Measurements from ENCODE around the gene POLA1.
"Not testable (repeated sequence)": the region's sequence is repeated elsewhere in the genome, so short reads cannot be mapped to it uniquely, and the experiment has no call there.

POLA1 gene, protein sequence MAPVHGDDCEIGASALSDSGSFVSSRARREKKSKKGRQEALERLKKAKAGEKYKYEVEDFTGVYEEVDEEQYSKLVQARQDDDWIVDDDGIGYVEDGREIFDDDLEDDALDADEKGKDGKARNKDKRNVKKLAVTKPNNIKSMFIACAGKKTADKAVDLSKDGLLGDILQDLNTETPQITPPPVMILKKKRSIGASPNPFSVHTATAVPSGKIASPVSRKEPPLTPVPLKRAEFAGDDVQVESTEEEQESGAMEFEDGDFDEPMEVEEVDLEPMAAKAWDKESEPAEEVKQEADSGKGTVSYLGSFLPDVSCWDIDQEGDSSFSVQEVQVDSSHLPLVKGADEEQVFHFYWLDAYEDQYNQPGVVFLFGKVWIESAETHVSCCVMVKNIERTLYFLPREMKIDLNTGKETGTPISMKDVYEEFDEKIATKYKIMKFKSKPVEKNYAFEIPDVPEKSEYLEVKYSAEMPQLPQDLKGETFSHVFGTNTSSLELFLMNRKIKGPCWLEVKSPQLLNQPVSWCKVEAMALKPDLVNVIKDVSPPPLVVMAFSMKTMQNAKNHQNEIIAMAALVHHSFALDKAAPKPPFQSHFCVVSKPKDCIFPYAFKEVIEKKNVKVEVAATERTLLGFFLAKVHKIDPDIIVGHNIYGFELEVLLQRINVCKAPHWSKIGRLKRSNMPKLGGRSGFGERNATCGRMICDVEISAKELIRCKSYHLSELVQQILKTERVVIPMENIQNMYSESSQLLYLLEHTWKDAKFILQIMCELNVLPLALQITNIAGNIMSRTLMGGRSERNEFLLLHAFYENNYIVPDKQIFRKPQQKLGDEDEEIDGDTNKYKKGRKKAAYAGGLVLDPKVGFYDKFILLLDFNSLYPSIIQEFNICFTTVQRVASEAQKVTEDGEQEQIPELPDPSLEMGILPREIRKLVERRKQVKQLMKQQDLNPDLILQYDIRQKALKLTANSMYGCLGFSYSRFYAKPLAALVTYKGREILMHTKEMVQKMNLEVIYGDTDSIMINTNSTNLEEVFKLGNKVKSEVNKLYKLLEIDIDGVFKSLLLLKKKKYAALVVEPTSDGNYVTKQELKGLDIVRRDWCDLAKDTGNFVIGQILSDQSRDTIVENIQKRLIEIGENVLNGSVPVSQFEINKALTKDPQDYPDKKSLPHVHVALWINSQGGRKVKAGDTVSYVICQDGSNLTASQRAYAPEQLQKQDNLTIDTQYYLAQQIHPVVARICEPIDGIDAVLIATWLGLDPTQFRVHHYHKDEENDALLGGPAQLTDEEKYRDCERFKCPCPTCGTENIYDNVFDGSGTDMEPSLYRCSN (N-terminal part only)

DNA sequence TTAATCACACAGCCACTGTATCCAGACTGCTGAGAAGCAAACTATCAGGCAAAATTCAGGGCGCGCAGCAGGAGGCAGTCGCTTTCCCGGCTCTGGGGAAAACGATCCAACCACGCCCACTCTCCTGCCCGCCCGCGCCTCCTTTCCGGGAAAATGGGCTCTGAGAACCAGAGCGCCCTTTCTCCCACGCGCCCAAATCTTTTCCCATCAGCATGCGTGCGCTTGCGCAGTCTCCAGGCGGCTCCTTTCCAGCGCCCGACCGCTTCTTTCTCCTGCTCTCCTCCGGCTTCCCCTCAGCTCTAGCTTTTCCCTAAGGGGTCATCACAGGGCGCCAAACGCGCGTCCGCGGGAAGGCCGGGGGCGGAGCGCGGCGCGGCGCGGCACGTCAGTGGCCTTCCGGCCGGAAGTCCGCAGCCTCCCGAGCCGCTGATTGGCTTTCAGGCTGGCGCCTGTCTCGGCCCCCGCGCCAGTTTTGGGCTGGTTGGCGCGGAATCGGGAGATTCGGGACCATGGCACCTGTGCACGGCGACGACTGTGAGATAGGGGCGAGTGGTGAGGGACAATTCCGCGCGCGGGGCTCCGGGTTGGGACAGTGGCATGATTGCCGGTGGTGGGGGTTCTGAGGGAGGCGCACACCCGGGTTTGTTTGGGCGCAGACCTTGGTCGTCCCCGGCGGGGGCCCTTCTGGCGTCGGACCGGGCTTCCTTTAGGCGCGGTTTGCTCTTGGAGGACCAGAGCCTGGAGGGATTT is at the start of gene POLA1:
Gene POLA1 (plus strand): TSS at position 466 of the 750 bp plus-strand sequence. CDS start 44 bp downstream, at position 510.
- DNase-seq: peak; percentile 97 to 98

DNA sequence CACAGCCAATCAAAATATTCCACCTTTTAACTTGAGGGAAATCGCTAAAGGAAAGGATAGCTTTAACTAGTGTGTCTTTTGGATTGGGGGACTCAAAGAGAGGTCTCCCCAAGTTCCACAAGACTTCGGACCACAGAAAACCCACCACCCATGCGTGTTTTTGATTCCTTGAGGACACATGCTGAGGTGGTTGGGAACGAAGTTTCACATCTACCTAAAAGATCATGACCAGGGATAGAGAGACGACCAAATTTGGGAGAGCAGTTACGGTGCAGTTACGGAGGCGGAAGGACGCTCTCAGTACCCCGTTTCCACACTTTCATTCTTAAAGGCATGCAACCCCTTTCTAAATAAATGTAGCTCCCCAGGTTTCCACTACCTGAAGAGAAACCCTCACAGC is 47.7 kb upstream of the POLA1 start:
- no peak for DNase-seq

DNA sequence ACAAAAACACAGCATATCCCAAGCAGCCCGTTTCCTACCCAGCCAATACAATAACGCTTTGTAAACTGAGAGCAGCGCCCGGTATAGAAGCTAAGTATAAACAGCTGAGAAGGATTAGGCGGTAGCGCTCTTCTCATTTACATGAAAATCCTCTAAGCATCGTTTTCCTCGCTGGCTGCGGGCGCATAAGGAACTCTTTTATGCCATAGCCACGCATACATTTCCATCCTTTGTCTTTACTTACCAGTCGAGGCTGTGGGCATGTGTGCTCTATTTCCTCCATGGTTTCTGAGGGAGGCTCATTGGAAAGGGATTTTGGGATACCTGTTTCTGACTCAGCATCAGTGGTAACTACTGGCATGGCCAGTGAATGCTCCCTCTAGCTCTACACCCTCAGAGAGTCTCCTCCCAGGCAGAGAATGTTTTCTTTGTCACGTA is 47.0 kb upstream of the POLA1 start:
- DNase-seq: peak; percentile 57 to 73

DNA sequence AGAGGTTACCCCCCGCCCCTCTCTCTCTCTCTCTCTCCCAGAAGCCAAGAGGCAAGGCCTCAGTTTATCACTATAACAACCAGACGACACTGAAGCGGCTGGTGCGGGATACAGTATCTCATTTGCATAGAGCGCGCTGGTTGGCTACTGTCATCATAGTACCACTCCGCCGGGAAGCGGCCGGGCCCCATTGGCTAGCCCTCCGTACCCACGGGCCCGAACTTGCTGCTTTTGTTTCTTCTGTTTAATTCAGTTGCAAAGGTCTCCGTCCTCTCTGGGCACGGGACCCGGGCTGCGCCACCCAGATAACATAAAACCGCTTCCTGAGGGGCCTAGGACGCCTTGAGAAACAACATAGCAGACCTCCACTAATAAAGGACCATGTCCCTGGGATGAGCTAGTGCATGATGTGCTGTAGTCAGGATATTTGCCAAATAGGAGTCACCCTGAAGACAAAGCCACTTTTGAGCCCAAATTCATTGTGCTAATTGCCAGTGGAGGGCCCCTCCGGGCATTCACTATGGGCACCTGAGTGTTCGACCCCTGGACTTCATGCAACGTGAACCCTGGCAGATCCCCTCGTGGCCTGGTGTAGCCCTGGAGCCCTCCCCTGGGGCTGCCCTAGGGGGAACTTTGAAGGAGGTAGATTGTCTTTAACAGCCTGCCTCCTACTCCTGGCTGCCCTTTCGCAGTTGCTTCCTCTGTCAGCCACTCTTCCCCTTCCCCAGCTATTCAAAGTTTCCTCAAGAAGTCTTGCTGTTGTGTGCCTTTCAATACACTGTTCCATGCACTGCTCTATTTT is 46.3 kb upstream of the POLA1 start, which contains the start of gene PCYT1B:
Gene PCYT1B (minus strand): TSS at position 91 of the 802 bp plus-strand sequence. CDS start 242 bp downstream, outside the sequence.
- DNase-seq: peak; percentile 92

DNA sequence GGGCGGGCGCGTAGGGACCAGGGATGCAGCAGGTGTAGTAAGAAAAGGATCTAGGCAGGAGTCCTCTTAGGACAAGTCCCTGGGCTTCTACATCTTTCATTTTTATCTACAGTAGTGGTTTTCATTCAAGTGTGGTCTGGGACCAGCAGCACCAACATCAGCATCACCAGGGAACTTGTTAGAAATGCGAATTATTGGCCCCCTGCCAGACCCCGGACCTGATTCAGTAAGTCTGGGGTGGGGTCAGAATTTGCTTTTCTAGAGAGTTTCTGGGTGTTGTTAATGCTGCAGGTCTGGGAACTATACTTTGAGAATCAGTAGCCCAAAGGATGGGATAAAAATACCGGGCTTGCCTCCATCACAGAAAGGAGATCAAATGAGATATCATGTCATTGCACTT is 45.2 kb upstream of the POLA1 start:
- no peak for DNase-seq

DNA sequence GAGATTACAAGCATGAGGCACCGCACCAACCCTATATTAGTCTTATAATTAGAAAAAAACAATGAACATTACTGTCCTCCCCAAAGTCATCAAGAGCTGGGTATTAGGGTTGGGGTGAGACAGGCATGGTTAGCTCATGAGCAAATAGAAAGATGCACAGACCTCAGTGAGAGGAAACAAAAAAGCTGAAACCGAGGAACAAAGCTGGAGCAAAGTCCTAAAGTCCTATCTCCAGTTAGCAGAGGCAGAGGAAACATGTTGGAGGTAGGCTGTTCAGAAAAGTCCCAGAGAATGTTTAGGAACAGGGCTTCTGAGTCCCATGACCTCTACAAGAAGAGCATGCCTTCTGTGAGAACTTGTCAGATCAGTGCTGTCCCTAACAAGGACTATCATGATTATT is 41.9 kb upstream of the POLA1 start:
- DNase-seq: no peak

DNA sequence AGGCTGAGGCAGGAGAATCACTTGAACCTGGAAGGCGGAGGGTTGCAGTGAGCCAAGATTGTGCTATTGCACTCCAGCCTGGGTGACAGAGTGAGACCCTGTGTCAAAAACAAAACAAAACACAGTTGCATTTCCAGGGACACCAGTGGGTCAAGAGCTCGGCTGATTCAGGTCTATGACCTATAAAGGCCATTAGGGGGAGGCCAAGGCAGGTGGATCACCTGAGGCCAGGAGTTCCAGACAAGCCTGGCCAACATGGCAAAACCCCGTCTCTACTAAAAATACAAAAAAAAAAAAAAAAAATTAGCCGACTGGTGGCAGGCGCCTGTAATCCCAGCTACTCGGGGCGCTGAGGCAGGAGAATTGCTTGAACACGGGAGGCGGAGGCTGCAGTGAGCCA is 38.0 kb upstream of the POLA1 start:
- DNase-seq: not testable (repeated sequence)

DNA sequence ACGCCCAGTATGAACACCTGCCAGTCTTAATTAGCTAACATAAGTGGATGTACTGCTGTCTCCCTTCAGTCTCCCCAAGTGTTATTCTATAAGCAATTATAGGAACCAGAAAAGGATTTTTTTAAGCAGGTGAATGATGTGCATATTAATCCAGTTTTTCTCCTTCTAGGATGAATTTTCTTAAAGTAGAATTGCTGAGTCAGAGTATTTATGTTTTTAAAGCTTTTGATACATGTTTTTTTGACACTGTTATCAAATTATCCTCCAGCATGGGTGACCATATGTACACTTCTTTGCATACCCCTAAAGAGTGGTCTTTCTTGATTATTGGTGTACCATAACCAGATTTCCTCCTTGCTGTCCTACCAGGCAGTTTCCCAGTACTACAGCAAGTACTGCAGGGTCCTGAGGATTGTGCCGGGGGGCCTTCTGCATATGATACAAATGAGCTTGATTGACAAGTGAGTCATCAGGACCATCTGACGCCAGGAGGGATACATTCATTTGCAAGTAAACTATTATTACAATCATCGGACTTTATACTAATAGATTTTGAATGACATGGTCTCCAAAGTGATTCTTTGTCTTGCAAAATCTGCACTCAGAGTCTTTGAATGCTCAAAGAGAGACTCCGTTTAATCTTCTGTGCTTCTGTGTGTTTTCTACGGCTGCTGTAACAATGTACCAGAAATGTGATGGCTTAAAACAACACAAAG is 35.9 kb upstream of the POLA1 start:
- DNase-seq: peak; percentile 4 to 66

DNA sequence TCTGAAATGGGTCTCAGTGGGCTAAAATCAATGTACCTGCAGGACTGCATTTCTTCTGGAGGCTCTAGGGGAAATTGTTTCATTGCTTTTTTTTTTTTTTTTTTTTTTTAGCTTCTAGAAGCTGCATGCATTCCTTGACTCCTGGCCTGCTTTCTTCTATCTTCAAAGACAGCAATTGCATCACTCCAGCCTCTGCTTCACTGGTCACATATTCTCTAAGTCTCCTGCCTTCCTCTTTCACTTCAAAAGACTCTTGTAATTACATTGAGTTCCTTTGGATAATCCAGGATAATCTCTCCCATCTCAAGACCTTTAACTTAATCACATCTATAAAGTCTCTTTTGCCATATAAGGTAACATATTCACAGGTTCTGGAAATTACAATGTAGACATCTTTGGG is 35.3 kb upstream of the POLA1 start:
- peak in 1 of 2 experiments; percentile 9 for DNase-seq

DNA sequence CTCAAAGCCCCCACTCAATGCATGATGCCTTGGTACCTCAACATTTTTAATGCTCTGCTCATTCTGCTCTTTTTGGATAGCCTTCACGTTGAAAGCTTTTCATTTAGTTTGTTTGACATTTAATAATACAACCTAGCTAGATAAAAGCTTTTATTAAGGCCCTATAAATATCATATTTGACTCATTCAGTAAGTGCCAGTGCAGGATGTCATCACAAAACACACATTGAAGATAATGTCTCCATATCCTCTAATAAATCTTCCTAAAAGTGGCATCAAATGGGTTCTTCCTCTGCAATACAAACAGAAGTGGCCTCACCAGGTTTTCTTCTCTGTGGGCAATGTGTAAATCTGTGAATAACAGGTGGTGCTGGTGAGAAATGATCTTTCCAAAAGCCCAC is 34.6 kb upstream of the POLA1 start:
- no peak for DNase-seq

DNA sequence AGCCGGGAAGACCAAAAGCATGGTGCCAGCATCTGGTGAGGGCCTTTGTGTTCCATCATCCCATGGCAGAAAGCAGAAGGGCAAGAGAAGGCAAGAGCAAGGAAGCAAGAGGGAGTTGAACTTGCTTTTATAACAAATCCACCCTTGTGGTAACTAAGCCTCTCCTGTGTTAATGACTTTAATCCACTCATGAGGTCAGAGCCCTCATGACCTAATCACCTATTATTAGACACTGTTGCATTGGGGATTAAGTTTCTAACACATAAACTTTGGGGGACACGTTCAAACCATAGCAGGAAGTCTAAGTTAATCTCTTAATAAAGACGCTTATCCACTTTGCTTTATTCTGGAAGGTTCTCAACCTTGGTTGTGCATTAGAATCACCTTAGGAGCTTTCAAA is 34.1 kb upstream of the POLA1 start:
- peak in 1 of 2 experiments; percentile 21 for DNase-seq

DNA sequence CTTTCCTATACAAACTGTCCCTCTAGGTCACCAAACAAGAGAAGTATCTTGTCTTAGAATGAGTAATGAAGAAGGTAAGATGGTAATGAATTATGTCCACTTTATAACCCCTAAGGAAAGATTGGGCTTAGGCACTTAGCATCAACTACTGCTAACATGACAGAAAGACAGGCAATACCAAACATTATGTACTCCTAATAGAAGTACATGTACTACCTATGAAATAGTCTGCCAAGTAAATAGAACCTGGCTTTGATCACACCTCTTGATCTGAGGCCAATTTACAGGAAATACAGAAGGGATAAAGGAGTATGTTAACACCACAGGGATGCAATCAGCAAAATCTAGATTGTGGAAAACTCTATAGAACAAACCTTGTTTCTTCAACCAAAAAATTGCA is 32.4 kb upstream of the POLA1 start:
- DNase-seq: no peak

DNA sequence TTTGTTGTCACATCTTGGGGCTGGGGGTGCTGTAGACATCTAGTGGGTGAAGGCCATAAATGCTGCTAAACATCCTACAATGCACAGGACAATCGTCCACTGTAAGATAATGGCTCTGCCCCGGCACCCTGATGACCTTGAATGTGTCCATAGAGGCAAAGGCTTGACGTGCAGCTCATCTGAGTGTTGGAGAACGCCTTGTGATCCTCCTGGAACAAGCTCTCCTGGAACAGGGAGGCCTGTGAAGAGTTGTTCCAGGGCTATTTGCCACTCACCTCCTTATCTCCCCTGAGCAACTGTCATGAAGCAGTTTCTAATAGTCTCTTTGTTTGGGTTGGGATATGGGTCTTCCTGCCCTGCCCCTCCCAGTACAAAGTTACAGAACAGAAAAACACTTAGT is 31.4 kb upstream of the POLA1 start:
- DNase-seq: no peak

DNA sequence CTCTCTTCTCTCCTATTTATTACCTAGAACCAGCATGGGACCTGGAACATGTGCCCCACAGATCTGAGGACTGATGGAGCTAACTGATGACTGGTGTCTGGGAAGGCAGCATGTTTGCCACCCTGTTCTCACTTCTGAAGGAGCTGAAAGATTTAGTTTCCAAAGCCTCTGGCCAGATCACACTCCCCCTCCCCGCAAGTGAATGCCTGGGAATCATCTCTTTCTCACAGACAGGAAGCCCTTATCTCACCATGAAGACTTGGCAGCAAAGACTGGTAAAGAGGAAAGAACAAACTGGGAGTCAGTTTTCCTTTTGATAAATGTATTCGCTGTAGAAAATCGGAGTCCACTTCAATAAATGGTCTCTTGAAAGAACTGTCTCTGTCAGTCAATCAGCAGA is 25.6 kb upstream of the POLA1 start:
- DNase-seq: no peak

DNA sequence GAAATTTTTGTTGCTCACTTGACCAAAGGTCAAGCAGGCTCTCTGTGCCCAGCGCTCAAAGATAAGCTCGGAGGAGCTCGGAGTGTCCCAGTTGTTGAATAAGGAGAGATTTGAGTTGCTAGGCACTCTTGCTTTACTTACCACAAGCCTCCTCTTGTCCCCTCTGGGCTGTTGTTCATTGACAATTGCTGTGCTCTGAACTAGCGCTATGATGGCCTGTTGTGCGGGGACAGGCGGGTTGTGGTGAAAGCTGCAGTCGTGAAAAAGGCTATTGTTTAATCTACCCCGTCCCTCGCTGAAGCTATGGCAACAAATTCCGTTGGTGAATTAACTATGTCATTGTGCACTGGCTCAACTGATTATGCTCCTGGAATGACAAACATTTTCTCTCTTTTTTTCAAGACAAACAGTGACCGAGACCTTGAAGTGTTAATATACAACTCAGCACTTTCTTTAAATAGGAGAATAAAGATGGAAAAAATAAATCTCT is 21.0 kb upstream of the POLA1 start:
- no peak for DNase-seq

DNA sequence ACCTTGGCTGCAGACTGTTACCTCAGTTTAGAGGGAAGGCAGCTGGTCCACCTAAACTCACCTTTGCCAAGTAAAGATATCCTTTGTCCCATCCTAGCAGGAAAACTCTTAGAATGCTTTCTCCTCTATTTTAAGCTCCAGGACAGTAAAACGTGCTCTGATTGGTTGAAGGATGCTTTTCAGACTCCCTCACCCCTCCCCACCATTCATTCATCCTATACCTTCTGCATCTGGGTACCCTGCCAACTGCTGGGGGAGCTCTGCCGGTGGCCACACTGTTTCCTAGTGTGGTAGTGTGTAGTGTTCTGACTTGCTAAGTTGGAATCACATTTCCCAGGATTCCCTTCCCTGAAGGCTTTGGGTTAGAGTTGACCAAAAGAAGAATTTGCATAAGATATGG is 20.3 kb upstream of the POLA1 start:
- no peak for DNase-seq

DNA sequence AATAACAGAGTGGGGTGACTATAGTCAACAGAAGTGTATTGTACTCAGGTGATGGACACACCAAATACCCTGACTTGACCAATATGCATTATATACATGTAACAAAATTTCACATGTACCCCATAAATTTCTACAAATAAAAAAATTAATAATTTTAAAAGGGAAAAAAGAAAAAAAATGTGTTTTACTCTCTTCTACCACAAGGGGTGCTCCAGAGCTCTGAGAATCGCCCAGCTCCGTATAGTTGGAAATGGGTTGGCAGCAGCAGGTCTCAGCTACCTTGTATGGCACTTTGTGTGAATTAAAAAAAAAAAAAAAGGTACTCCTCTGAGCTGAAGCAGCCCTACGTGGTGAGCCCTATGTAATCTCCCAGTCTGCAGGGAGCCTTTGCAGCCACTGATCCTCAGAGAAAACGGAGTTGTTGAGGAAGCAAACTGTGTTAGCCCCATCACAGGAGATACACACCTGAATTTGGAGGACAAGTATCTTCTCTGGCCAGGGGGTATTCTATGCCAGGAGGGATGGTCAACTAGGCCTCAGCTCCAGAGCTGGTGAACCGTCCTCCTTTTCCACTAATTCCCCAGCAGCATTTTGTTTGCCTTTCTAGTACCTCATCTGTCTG is 17.2 kb upstream of the POLA1 start:
- peak in 1 of 2 experiments; percentile 12 for DNase-seq

DNA sequence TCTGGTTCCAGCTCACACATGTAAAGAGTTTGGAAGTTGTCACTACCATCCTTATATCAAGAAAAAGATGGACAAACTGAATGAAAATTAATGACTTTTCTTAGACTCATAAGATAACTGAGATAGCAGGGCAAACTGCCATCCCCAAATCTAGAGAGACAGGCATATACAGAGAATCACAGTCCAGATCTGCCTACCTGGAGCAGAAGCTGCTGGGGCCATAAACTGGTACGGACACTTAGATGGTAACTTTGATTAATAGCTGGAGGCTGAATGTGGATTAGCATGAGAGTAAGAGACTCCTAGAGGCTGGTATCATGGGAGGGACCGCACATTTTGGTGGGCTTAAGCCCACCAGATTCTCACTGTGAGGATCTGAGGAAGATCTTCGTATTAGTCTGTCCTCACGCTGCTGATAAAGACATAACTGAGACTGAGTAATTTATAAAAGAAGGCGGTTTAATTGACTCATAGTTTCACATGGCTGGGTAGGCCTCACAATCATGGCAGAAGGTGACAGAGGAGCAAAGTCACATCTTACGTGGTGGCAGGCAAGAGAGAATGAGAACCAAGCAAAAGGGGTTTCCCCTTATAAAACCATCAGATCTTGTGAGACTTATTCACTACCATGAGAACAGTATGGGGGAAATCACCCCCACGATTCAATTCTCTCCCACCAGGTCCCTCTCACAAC is 10.8 kb upstream of the POLA1 start:
- no peak for DNase-seq

DNA sequence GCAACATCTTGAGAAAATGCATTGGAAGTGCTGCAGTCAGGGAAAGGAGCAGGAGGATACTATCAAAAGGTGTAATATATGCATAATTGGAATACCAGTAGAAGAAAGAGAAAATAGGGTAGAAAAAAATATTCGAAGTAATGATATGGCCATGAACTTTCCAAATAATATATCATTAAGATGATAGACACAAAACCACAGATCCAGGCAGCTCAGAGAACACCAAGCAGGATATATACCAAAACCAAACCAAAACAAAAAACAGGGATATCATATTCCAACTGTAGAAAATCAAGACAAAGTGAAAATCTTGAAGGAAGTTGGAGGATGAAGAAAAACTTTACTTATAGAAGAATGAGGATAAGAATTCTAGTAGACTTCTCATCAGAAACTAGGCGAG is 9.7 kb upstream of the POLA1 start:
- DNase-seq: no peak
